Spleen (tissue), 11 donors: ENCODE measurements around the gene RANBP17. TPM values are rescaled to one million over a fixed set of nuclear protein-coding genes. Genes with fewer than 3 reads are reported as not detected.

ENCODE experiments used
- DNase-seq: peaks from one replicate; pipeline ENCODE4 v3.0.0-alpha.2; 2020
- H3K27ac ChIP-seq, 8 donors: fragments of 200-600 bp; sonication (generic) in 7 of 8; 1 replicate in 4 of 8; 2 replicates in 4 of 8; pipeline versions ENCODE4 v1.5.0 to v1.8.0; 2016 to 2021; ENCODE audit warnings: inconsistent platforms in 4 of 8, mild to moderate bottlenecking in 4 of 8, moderate library complexity in 1 of 8
- H3K27me3 ChIP-seq, 7 donors: fragments of 200-600 bp; sonication (generic) in 6 of 7; replicated peaks in 1 of 7; 1 replicate in 4 of 7; 2 replicates in 3 of 7; pipeline versions ENCODE4 v1.5.0 to v1.8.0; 2016 to 2021; ENCODE audit warnings: inconsistent platforms in 3 of 7, mild to moderate bottlenecking in 1 of 7
- H3K36me3 ChIP-seq, 6 donors: fragments of 200-600 bp; sonication (generic) in 5 of 6; 1 replicate in 4 of 6; 2 replicates in 2 of 6; pipeline versions ENCODE4 v1.5.0 to v1.8.0; 2016 to 2021; ENCODE audit warnings: inconsistent platforms in 2 of 6
- H3K4me1 ChIP-seq, 6 donors: fragments of 200-600 bp; sonication (generic) in 5 of 6; 1 replicate in 3 of 6; 2 replicates in 3 of 6; pipeline versions ENCODE4 v1.5.0 to v1.8.0; 2016 to 2021; ENCODE audit warnings: inconsistent platforms in 3 of 6
- H3K4me3 ChIP-seq, 8 donors: fragments of 200-600 bp; sonication (generic) in 7 of 8; 1 replicate in 4 of 8; 2 replicates in 4 of 8; pipeline versions ENCODE4 v1.5.0 to v1.8.0; 2016 to 2021; ENCODE audit warnings: inconsistent platforms in 4 of 8, mild to moderate bottlenecking in 4 of 8, moderate library complexity in 2 of 8
- H3K9me3 ChIP-seq, 8 donors: fragments of 200-600 bp; sonication (generic) in 7 of 8; 1 replicate in 4 of 8; 2 replicates in 4 of 8; pipeline versions ENCODE4 v1.5.0 to v1.8.0; 2016 to 2021; ENCODE audit warnings: inconsistent platforms in 4 of 8
- CTCF ChIP-seq, 11 experiments: fragments of 200-600 bp in 7 of 11; fragments of 450-650 bp in 4 of 11; sonication (generic) in 4 of 11; IDR thresholded peaks in 8 of 11; conservative IDR thresholded peaks in 3 of 11; 1 replicate in 7 of 11; 2 replicates in 4 of 11; pipeline versions ENCODE4 v1.4.0 to v1.8.0; 2016 to 2021; ENCODE audit warnings: antibody characterized with exemption in 11 of 11, inconsistent platforms in 4 of 11, mild to moderate bottlenecking in 1 of 11
- POLR2A ChIP-seq, 3 donors: fragments of 450-650 bp; IDR thresholded peaks; one replicate each; pipeline ENCODE4 v1.5.1; 2017; ENCODE audit warnings: antibody characterized with exemption in 3 of 3, mild to moderate bottlenecking in 1 of 3
- POLR2AphosphoS5 ChIP-seq, 3 donors: sonication (generic); formaldehyde crosslinking; IDR thresholded peaks; one replicate each; pipeline ENCODE4 v1.5.1; 2017; ENCODE audit warnings: antibody characterized with exemption in 3 of 3
- WGBS, 5 donors: extraction: QIAGEN DNeasy Blood & Tissue Kit in 3 of 5; methylation state at CpG; one replicate each; pipeline versions ENCODE4 v1.1.5 to v1.1.7; 2013 to 2018; 5-methylcytosine and 5-hydroxymethylcytosine counted together
- intact Hi-C: fragments of 100-400 bp; cut with DNase I; formaldehyde crosslinking; loops from one replicate; pipeline ENCODE4 v1.15.0; 2023; ENCODE audit warnings: low total_unique reads
- polyA plus RNA-seq, 3 donors: library from polyadenylated mRNA; stranded (reverse); fragments of 200-250 nt; gene quantifications; one replicate each; pipeline ENCODE4 v1.2.1, GENCODE V29; 2013
- total RNA-seq, 7 donors: library from RNA; depleted of rRNA in 3 of 7; stranded (reverse); fragments of >200 nt in 3 of 7; fragmentation: NEBNext Ultra II Directional in 4 of 7; extraction: Animal tissue kit (Norgen Biotek cat#: 25700) in 4 of 7; gene quantifications; one replicate each; pipeline versions ENCODE4 v1.1.0 to v1.2.1, GENCODE V29; 2016 to 2021
- donor health status: healthy with polysubstance abuse.
- donor health status: DM: no; HTN: no; CAD: no; lungs with moderate emphysema.
- donor health status: DM: no; HTN: no; CAD: no.
- donor health status: Bipolar disorder and iron deficiency.
- donor health status: healthy.
- donor health status: DM: no; HTN: no; CAD: no.
- donor health status: DM: yes; HTN: yes; CAD: no.

The RANBP17 gene
- total and polyA plus RNA-seq, 10 donors: 0.56 to 6.6 (median 3.4) TPM

DNA sequence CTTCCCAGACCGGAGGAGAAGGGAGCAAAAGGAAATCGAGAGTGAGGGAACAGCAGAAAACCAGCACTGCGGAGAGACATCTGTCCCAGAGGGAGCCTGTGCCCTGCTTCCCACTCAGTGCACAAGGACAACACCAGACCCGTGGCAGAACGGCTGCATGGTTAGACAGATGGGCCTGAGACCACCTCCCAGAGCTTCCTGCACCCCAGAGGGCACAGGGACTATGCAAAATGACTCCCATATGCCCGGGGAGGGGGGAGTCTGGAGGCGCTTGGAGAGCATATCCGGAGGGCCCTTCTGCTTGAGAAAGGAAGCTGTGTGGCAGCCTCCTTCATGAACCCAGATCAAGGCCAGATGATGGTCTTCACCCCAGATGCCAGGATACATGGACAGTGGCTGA, 473.8 kb downstream of the RANBP17 start:
- WGBS, 5 donors: 67 to 77% (median 71%) methylated on average over 8 of the region's 8 CpGs
- H3K27ac ChIP-seq: no peak overlapping the region
- intact Hi-C loops: no loop called here
- TF ChIP-seq POLR2AphosphoS5 (IDR thresholded peaks at IDR 0.05): no peak
- no peak for TF ChIP-seq CTCF (IDR thresholded peaks at IDR 0.05 in 8 of 11, conservative IDR thresholded peaks at IDR 0.05 in 3 of 11)
- no peak for TF ChIP-seq POLR2A (IDR thresholded peaks at IDR 0.05)
- no peaks in the 10 kb centered on the region for H3K9me3 ChIP-seq
- peaks cover 0 to 13% (median 6%) of the 10 kb centered on the region in 6 donors for H3K4me1 ChIP-seq
- no peaks in the 10 kb centered on the region for H3K36me3 ChIP-seq
- H3K27me3 ChIP-seq: peaks cover 0 to 98% (median 20%) of the 10 kb centered on the region in 7 donors
- peak; percentile 58 for DNase-seq
- no peak overlapping the region for H3K4me3 ChIP-seq

DNA sequence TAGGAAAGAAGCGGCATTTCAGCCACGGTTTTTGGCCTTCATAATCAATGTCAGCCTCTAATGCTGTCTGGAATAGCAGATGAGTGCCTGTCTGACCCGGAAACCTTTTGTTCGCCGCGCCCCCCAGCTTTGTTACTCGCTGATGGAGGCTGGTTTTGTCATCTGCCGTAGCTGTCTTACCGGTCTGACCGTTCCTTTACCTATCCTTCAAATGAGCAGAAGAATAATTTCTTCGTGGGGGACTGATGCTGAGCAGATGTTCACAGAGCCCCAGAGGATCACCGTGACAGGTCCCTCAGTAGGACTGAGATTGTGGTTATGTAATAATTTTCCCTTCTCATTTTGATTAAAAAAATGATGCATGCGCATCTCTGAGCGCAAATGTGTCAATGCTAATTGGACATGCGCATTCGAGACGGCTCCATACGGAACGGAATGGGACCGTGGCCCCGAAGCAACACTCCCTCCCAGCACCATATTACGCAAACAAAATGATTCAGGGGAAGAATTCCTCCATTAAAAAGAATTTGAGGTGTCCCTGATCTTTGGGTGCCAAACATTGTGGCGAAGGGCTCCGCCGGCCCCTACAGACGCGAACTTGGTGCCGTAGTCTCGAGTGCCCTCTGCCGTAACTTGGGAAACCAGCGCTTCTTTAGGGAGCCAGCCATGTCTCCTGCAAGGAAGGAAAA, 474.8 kb downstream of the RANBP17 start:
- DNase-seq: peak; percentile 49
- TF ChIP-seq CTCF (IDR thresholded peaks at IDR 0.05 in 8 of 11, conservative IDR thresholded peaks at IDR 0.05 in 3 of 11) (peak in 8 of 11 experiments; percentile 18 to 58 (median 32)), POLR2A (IDR thresholded peaks at IDR 0.05) (no peak)
- Histone ChIP-seq H3K27ac (no peak overlapping the region), H3K36me3 (no peaks in the 10 kb centered on the region), H3K9me3 (no peaks in the 10 kb centered on the region), H3K4me3 (peak overlapping the region; percentile 13 to 60 (median 30)), H3K4me1 (peaks cover 0 to 13% (median 6%) of the 10 kb centered on the region in 6 donors), H3K27me3 (peaks cover 0 to 98% (median 20%) of the 10 kb centered on the region in 7 donors)
- intact Hi-C loops: no loop called here
- WGBS, 5 donors: 8 to 20% (median 13%) methylated on average over 31 of the region's 31 CpGs

DNA sequence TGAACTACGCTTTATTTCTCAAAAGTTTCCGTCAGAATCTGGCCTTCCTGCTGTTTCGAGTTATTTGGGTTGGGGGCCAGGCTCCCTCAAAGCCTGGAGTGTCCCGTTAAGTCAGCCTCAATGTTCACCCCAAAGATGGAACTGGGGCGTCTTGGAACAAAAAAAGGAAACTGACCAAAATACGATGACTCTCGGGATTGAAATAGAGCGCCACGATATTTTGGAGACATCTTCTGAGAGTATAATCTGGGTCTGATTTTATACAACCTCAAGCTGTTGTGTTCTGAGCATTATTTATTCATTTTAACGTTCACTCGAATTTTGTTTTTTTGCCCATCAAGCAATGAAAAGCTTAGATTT, 475.4 kb downstream of the RANBP17 start:
- no peak for DNase-seq
- H3K4me3 ChIP-seq: peak overlapping the region; percentile 13 to 60 (median 30)
- H3K27me3 ChIP-seq: peaks cover 0 to 98% (median 20%) of the 10 kb centered on the region in 7 donors
- H3K27ac ChIP-seq: no peak overlapping the region
- 23 to 38% (median 33%) methylated on average over 11 of the region's 11 CpGs for WGBS, 5 donors
- H3K36me3 ChIP-seq: no peaks in the 10 kb centered on the region
- no peak for TF ChIP-seq POLR2A (IDR thresholded peaks at IDR 0.05)
- peak in 1 of 11 experiments; percentile 2 for TF ChIP-seq CTCF (IDR thresholded peaks at IDR 0.05 in 8 of 11, conservative IDR thresholded peaks at IDR 0.05 in 3 of 11)
- no peaks in the 10 kb centered on the region for H3K9me3 ChIP-seq
- H3K4me1 ChIP-seq: peaks cover 0 to 13% (median 6%) of the 10 kb centered on the region in 6 donors
- intact Hi-C loops: no loop called here

DNA sequence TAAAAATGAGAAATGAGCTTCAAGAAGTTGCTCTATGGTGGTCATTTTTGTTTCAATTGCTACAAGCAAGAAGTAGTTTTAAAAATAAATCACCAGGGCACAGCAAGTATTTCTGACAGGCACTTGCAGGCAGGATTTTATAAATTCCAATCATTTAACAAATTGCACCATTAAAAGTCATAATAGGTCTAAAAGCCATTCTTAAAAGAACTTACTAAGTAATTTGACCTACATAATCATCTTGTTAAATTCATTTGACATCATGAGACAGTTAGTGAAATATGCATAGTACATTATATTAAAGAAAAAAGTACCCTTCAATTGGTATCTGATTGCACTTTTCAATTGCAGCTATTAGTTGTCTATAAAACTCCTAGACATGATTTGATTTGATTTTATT, 478.2 kb downstream of the RANBP17 start:
- intact Hi-C loops: loop anchor here (5.0 kb wide), 2 partner anchors 133 to 593 kb away; no protein-coding TSS in a partner anchor

More for the DNA sequence above, 478.2 kb downstream of the RANBP17 start:
- H3K27ac ChIP-seq: no peak overlapping the region
- no peak for DNase-seq
- no peaks in the 10 kb centered on the region for H3K9me3 ChIP-seq
- no peak overlapping the region for H3K4me3 ChIP-seq
- H3K4me1 ChIP-seq: peaks cover 0 to 13% (median 6%) of the 10 kb centered on the region in 6 donors
- no peaks in the 10 kb centered on the region for H3K36me3 ChIP-seq
- peaks cover 0 to 85% (median 15%) of the 10 kb centered on the region in 7 donors for H3K27me3 ChIP-seq
- TF ChIP-seq POLR2A (IDR thresholded peaks at IDR 0.05) (no peak), CTCF (IDR thresholded peaks at IDR 0.05 in 8 of 11, conservative IDR thresholded peaks at IDR 0.05 in 3 of 11) (no peak), POLR2AphosphoS5 (IDR thresholded peaks at IDR 0.05) (no peak)
